ENCODE measurements around the gene ARPC1B.
A peak's percentile ranks its signal among the peaks of the same experiment; 100 is the strongest.
"Not testable (repeated sequence)": the region's sequence is repeated elsewhere in the genome, so short reads cannot be mapped to it uniquely, and the experiment has no call there.

The ARPC1B gene

GRCh38 chr7:99374111-99375064, at the start of gene ARPC1B:
ARPC1B (plus strand) TSS chr7:99374730; CDS start chr7:99385715, 10,985 bp downstream.
- peak; percentile 81 for DNase-seq (ENCODE audit: low spot score)

GRCh38 chr7:99325001-99325493, 49.5 kb upstream of the ARPC1B start:
- DNase-seq (ENCODE audit: low spot score) = no peak

GRCh38 chr7:99325592-99326407, 48.7 kb upstream of the ARPC1B start, which contains the start of gene ARPC1A:
ARPC1A (plus strand) TSS chr7:99325898; CDS start chr7:99333354, 7,456 bp downstream.
- DNase-seq (ENCODE audit: low spot score) = peak; percentile 92

GRCh38 chr7:99326408-99326782, 48.1 kb upstream of the ARPC1B start:
- no peak for DNase-seq (ENCODE audit: low spot score)

- DNase-seq (ENCODE audit: low spot score) = peak; percentile 29
These were observed 44.1 kb upstream of the ARPC1B start for GRCh38 chr7:99330314-99330961.

- DNase-seq (ENCODE audit: low spot score) = no peak
These were observed 43.5 kb upstream of the ARPC1B start for GRCh38 chr7:99331002-99331401.

GRCh38 chr7:99339595-99339994, 34.9 kb upstream of the ARPC1B start:
- no peak for DNase-seq (ENCODE audit: low spot score)

- no peak for DNase-seq (ENCODE audit: low spot score)
These were observed 33.9 kb upstream of the ARPC1B start for GRCh38 chr7:99340659-99341058.

- no peak for DNase-seq (ENCODE audit: low spot score)
These were observed 30.4 kb upstream of the ARPC1B start for GRCh38 chr7:99344061-99344647.

- DNase-seq (ENCODE audit: low spot score) = not testable (repeated sequence)
These were observed 23.9 kb upstream of the ARPC1B start for GRCh38 chr7:99350641-99351040.

GRCh38 chr7:99352247-99352646, 22.3 kb upstream of the ARPC1B start:
- DNase-seq (ENCODE audit: low spot score) = no peak

- no peak for DNase-seq (ENCODE audit: low spot score)
These were observed 19.4 kb upstream of the ARPC1B start for GRCh38 chr7:99355098-99355497.

GRCh38 chr7:99357701-99358490, 16.6 kb upstream of the ARPC1B start:
- DNase-seq (ENCODE audit: low spot score) = no peak

GRCh38 chr7:99358521-99358920, 16.0 kb upstream of the ARPC1B start:
- DNase-seq (ENCODE audit: low spot score) = not testable (repeated sequence)

- DNase-seq (ENCODE audit: low spot score) = no peak
These were observed 14.9 kb upstream of the ARPC1B start for GRCh38 chr7:99359465-99360154.

GRCh38 chr7:99362801-99363200, 11.7 kb upstream of the ARPC1B start:
- no peak for DNase-seq (ENCODE audit: low spot score)

GRCh38 chr7:99363286-99363685, 11.2 kb upstream of the ARPC1B start:
- no peak for DNase-seq (ENCODE audit: low spot score)

- DNase-seq (ENCODE audit: low spot score) = peak; percentile 71
These were observed 9.0 kb upstream of the ARPC1B start for GRCh38 chr7:99365318-99366141.

- no peak for DNase-seq (ENCODE audit: low spot score)
These were observed 7.9 kb upstream of the ARPC1B start for GRCh38 chr7:99366646-99367045.

Data from CD4-positive, alpha-beta T cell treated with Interleukin-2 at 100 ng/mL for 4 hours (primary cell).